ENCODE data around the gene LNP1.

DNA sequence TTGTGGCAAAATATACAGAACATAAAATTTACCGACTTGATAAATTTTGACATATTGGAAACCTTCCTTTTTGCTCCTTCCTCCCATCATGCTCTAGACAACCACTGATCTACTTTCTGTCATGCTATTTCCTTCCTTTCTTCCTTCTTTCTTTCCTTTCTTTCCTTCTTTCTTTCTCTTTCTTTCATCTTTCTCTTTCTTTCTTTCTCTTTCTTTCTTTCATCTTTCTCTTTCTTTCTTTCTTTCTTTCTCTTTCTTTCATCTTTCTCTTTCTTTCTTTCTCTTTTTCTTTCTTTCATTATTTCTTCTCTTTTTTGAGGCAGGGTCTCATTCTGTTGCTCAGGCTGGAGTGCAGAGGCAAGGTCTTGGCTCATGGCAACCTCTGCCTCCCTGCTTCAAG, 82.2 kb downstream of the LNP1 start:
- TF ChIP-seq EZH2phosphoT487 (IDR thresholded peaks at IDR 0.05; ENCODE audit: insufficient read depth, low read depth) (no peak), EZH2 (IDR thresholded peaks at IDR 0.05; ENCODE audit: insufficient read depth, poor library complexity, severe bottlenecking) (no peak)

All from GM23248 (cell line).